Panc1 (cell line): ENCODE data around the gene RPN1. TPM values are rescaled to one million over a fixed set of nuclear protein-coding genes. Genes with fewer than 3 reads are reported as not detected.

ENCODE experiments used
- ATAC-seq: fragments of 200-7000 bp; cut with Tn5 transposase; 2 replicates; pipeline ENCODE4 v1.9.1; 2020; ENCODE audit warnings: mild to moderate bottlenecking, moderate library complexity
- BruUV-seq: library from RNA; stranded (reverse); fragments of 400-500 nt; replicated peaks from 2 replicates; lab custom pipeline; 2021; lab: Mats Ljungman, UMichigan
- CTCF ChIA-PET: fragments of 300-600 bp; sonication (Branson Sonifier 250); formaldehyde crosslinking; loops from one replicate; lab custom pipeline; 2022; ENCODE audit warnings: antibody characterized with exemption; lab: Charles Lee
- POLR2A ChIA-PET: fragments of 300-600 bp; sonication (Branson Sonifier 250); formaldehyde crosslinking; loops from one replicate; lab custom pipeline; 2022; ENCODE audit warnings: antibody characterized with exemption; lab: Charles Lee
- DNase-seq: peaks from one replicate; pipeline ENCODE4 v3.0.0-alpha.2; 2010; ENCODE audit warnings: low read depth, low spot score
- H3K27ac ChIP-seq: 2 replicates; pipeline ENCODE4 v1.5.1; 2011; ENCODE audit warnings: mild to moderate bottlenecking, low read length, inconsistent platforms
- H3K27me3 ChIP-seq: fragments of 200-500 bp; sonication (Bioruptor generic); 2 replicates; pipeline ENCODE4 v1.6.0; 2014; ENCODE audit warnings: low read length, inconsistent platforms; ENCODE audit not compliant: control insufficient read depth, insufficient read depth
- H3K36me3 ChIP-seq: fragments of 200-500 bp; sonication (Bioruptor generic); 2 replicates; pipeline ENCODE4 v1.5.1; 2014; ENCODE audit warnings: inconsistent platforms, mild to moderate bottlenecking, low read length, moderate library complexity; ENCODE audit not compliant: control insufficient read depth, insufficient read depth
- H3K4me1 ChIP-seq: 2 replicates; pipeline ENCODE4 v1.5.1; 2011; ENCODE audit warnings: inconsistent platforms, mild to moderate bottlenecking, low read length, moderate library complexity; ENCODE audit not compliant: control insufficient read depth, insufficient read depth
- H3K4me3 ChIP-seq, 2 experiments: 2 replicates each; pipeline ENCODE4 v1.5.1; 2011 to 2012; ENCODE audit warnings: low read depth in 2 of 2, low read length in 2 of 2, mild to moderate bottlenecking in 2 of 2, inconsistent platforms in 1 of 2, moderate library complexity in 1 of 2
- H3K9me3 ChIP-seq: fragments of 200-500 bp; sonication (Bioruptor generic); 2 replicates; pipeline ENCODE4 v1.5.1; 2014; ENCODE audit warnings: low read depth, mild to moderate bottlenecking, inconsistent platforms, low read length, moderate library complexity; ENCODE audit not compliant: control insufficient read depth, insufficient read depth
- POLR2AphosphoS5 ChIP-seq: IDR thresholded peaks from 2 replicates; pipeline ENCODE4 v1.6.1; 2012; ENCODE audit warnings: mild to moderate bottlenecking, low read depth, low read length, moderate library complexity
- SIN3A ChIP-seq: IDR thresholded peaks from 2 replicates; pipeline ENCODE4 v1.6.1; 2012; ENCODE audit warnings: low read depth, mild to moderate bottlenecking, low read length, moderate library complexity, borderline replicate concordance; ENCODE audit not compliant: insufficient read depth
- TCF7L2 ChIP-seq: IDR thresholded peaks from 2 replicates; pipeline ENCODE4 v1.6.1; 2011; ENCODE audit warnings: mild to moderate bottlenecking, low read depth, low read length, inconsistent platforms
- in situ Hi-C: cut with HindIII; loops from 2 replicates; pipeline ENCODE4 v1.10.0; 2016; ENCODE audit warnings: low sequenced_read_pairs, low pct_unique_long_range_greater_than_20kb
- intact Hi-C: fragments of 100-400 bp; cut with micrococcal nuclease; formaldehyde crosslinking; loops from one replicate; pipeline ENCODE4 v1.10.0; 2022; ENCODE audit not compliant: unreplicated experiment
- total RNA-seq: library from RNA; stranded (reverse); gene quantifications from one replicate; pipeline ENCODE4 v1.2.1, GENCODE V29; 2021; ENCODE audit not compliant: unreplicated experiment
- TF ChIP-seq, protein P1 (sequence below): fragments of 450-650 bp; IDR thresholded peaks from 2 replicates; pipeline ENCODE4 v1.5.1; 2017; ENCODE audit warnings: mild to moderate bottlenecking
- TF ChIP-seq, protein P2 (sequence below), 2 experiments: IDR thresholded peaks; 2 replicates each; pipeline ENCODE4 v1.6.1; 2011 to 2012; ENCODE audit warnings: low read depth in 2 of 2, control low read depth in 1 of 2, low read length in 1 of 2, mild to moderate bottlenecking in 1 of 2, moderate library complexity in 1 of 2; ENCODE audit not compliant: insufficient read depth in 1 of 2

The RPN1 gene
- total RNA-seq, 1 experiment from 2014 or later = 320 TPM

DNA sequence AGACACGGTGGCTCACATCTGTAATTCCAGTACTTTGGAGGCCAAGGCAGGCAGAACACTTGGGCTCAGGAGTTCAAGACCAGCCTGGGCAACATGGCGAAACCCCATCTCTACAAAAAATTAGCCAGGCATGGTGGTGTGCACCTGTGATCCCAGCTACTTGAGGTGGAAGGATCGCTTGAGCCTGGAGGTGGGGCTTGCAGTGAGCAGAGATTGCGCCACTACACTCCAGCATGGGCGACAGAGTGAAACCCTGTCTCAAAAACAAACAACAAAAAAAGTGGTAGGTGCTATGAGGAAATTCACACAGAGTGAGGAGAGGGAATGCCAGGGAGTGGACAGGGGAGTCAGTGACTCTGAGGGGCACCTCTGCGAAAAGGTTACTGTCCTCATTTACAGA, 29.4 kb downstream of the RPN1 start:
- intact Hi-C loops = no loop called here
- Histone ChIP-seq H3K36me3 (peaks cover 27% of the 10 kb centered on the region), H3K4me1 (0 out of 2 replicates have a peak, but pooled peaks cover 3% of the 10 kb centered on the region), H3K27ac (no peak overlapping the region), H3K9me3 (no peaks in the 10 kb centered on the region), H3K4me3 (no peak overlapping the region), H3K27me3 (no peaks in the 10 kb centered on the region)
- DNase-seq (no peak), ATAC-seq (no peak)
- CTCF ChIA-PET = no interaction called here
- TF ChIP-seq SIN3A = no peak
- no peak for TF ChIP-seq TCF7L2
- TF ChIP-seq, protein P1, sequence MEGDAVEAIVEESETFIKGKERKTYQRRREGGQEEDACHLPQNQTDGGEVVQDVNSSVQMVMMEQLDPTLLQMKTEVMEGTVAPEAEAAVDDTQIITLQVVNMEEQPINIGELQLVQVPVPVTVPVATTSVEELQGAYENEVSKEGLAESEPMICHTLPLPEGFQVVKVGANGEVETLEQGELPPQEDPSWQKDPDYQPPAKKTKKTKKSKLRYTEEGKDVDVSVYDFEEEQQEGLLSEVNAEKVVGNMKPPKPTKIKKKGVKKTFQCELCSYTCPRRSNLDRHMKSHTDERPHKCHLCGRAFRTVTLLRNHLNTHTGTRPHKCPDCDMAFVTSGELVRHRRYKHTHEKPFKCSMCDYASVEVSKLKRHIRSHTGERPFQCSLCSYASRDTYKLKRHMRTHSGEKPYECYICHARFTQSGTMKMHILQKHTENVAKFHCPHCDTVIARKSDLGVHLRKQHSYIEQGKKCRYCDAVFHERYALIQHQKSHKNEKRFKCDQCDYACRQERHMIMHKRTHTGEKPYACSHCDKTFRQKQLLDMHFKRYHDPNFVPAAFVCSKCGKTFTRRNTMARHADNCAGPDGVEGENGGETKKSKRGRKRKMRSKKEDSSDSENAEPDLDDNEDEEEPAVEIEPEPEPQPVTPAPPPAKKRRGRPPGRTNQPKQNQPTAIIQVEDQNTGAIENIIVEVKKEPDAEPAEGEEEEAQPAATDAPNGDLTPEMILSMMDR = no peak
- TF ChIP-seq POLR2AphosphoS5 = no peak
- TF ChIP-seq, protein P2, sequence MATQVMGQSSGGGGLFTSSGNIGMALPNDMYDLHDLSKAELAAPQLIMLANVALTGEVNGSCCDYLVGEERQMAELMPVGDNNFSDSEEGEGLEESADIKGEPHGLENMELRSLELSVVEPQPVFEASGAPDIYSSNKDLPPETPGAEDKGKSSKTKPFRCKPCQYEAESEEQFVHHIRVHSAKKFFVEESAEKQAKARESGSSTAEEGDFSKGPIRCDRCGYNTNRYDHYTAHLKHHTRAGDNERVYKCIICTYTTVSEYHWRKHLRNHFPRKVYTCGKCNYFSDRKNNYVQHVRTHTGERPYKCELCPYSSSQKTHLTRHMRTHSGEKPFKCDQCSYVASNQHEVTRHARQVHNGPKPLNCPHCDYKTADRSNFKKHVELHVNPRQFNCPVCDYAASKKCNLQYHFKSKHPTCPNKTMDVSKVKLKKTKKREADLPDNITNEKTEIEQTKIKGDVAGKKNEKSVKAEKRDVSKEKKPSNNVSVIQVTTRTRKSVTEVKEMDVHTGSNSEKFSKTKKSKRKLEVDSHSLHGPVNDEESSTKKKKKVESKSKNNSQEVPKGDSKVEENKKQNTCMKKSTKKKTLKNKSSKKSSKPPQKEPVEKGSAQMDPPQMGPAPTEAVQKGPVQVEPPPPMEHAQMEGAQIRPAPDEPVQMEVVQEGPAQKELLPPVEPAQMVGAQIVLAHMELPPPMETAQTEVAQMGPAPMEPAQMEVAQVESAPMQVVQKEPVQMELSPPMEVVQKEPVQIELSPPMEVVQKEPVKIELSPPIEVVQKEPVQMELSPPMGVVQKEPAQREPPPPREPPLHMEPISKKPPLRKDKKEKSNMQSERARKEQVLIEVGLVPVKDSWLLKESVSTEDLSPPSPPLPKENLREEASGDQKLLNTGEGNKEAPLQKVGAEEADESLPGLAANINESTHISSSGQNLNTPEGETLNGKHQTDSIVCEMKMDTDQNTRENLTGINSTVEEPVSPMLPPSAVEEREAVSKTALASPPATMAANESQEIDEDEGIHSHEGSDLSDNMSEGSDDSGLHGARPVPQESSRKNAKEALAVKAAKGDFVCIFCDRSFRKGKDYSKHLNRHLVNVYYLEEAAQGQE (IDR thresholded peaks at IDR 0.05; ENCODE audit: insufficient read depth in 1 of 2, low read depth in 2 of 2, low read length in 1 of 2) = no peak
- in situ Hi-C loops = no loop called here
- no TSS peak for BruUV-seq
- POLR2A ChIA-PET = no interaction called here

DNA sequence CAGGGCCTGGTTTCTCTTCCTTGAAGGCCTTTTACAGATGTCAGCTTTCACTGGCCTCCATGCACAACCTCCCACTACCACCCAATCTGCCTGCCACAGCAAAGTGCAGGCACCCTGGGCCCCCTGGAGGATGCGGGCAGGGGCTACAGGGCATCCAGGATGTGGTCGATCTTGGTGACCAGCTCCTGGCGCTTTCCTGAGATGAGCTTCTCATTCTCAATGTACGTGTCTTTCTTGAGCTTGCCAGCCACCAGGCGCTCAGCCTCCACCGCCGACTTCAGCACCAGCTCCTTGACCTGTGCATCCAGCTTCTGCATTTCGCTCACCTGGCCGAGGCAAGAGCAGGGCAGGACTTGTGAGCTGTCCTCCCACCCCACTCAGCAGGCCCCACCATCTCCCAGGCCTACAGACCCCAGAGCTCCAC, 30.3 kb downstream of the RPN1 start:
- Histone ChIP-seq H3K27me3 (no peaks in the 10 kb centered on the region), H3K4me1 (0 out of 2 replicates have a peak, but pooled peaks cover 3% of the 10 kb centered on the region), H3K4me3 (no peak overlapping the region), H3K36me3 (peaks cover 20% of the 10 kb centered on the region), H3K27ac (no peak overlapping the region), H3K9me3 (no peaks in the 10 kb centered on the region)
- intact Hi-C loops = no loop called here
- ChIA-PET CTCF (no interaction called here), POLR2A (no interaction called here)
- no peak for DNase-seq
- ATAC-seq = no peak
- BruUV-seq = no TSS peak
- TF ChIP-seq POLR2AphosphoS5 = no peak
- TF ChIP-seq TCF7L2 = no peak
- TF ChIP-seq, protein P2 (IDR thresholded peaks at IDR 0.05; ENCODE audit: insufficient read depth in 1 of 2, low read depth in 2 of 2, low read length in 1 of 2) = no peak
- in situ Hi-C loops = no loop called here
